CD14-positive monocyte (primary cell): Measurements from ENCODE around the gene PCDHB6. TPM values are rescaled to one million over a fixed set of nuclear protein-coding genes. Genes with fewer than 3 reads are reported as not detected.
"Not testable (repeated sequence)": the region's sequence is repeated elsewhere in the genome, so short reads cannot be mapped to it uniquely, and the experiment has no call there.

ENCODE experiments used
- DNase-seq, 3 donors: peaks; one replicate each; pipeline ENCODE4 v3.0.0-alpha.2; 2011 to 2022
- H2AFZ ChIP-seq: 2 replicates; pipeline ENCODE4 v1.6.0; 2012; ENCODE audit warnings: mild to moderate bottlenecking, low read depth, low read length, inconsistent platforms; ENCODE audit not compliant: insufficient read depth, poor library complexity, severe bottlenecking
- H3K27ac ChIP-seq, 2 donors: 1 replicate in 1 of 2; 2 replicates in 1 of 2; pipeline ENCODE4 v1.5.1; 2012 to 2013; ENCODE audit warnings: low read length in 2 of 2, control low read depth in 1 of 2, inconsistent platforms in 1 of 2, low read depth in 1 of 2, mild to moderate bottlenecking in 1 of 2
- H3K27me3 ChIP-seq, 2 donors: one replicate each; pipeline versions ENCODE4 v1.6.0 to v1.6.1; 2011 to 2013; ENCODE audit warnings: low read length in 2 of 2; ENCODE audit not compliant: control insufficient read depth in 2 of 2, insufficient read depth in 2 of 2
- H3K36me3 ChIP-seq, 2 donors: replicated peaks in 1 of 2; 1 replicate in 1 of 2; 2 replicates in 1 of 2; pipeline versions ENCODE4 v1.5.1 to v1.6.1; 2012 to 2013; ENCODE audit warnings: low read length in 2 of 2, control low read depth in 1 of 2, inconsistent platforms in 1 of 2, mild to moderate bottlenecking in 1 of 2; ENCODE audit not compliant: insufficient read depth in 2 of 2, control insufficient read depth in 1 of 2
- H3K4me1 ChIP-seq, 2 donors: 1 replicate in 1 of 2; 2 replicates in 1 of 2; pipeline versions ENCODE4 v1.5.1 to v1.6.1; 2012 to 2013; ENCODE audit warnings: low read length in 2 of 2, control low read depth in 1 of 2, inconsistent platforms in 1 of 2, mild to moderate bottlenecking in 1 of 2, moderate library complexity in 1 of 2; ENCODE audit not compliant: insufficient read depth in 2 of 2, control insufficient read depth in 1 of 2
- H3K4me2 ChIP-seq: replicated peaks from 2 replicates; pipeline ENCODE3; 2012; ENCODE audit warnings: low read length, moderate library complexity, mild to moderate bottlenecking; ENCODE audit not compliant: poor library complexity, severe bottlenecking; ENCODE audit errors: extremely low read depth
- H3K4me3 ChIP-seq, 3 experiments: fragments of 200-600 bp in 1 of 3; sonication (generic) in 1 of 3; replicated peaks in 1 of 3; 1 replicate in 2 of 3; 2 replicates in 1 of 3; pipeline ENCODE4 v1.5.1; 2011 to 2013; ENCODE audit warnings: low read length in 3 of 3, mild to moderate bottlenecking in 3 of 3, control low read depth in 2 of 3, low read depth in 2 of 3, inconsistent platforms in 1 of 3, moderate library complexity in 1 of 3
- H3K79me2 ChIP-seq: 2 replicates; pipeline ENCODE4 v1.6.0; 2012; ENCODE audit warnings: mild to moderate bottlenecking, control low read depth, inconsistent platforms, low read length, moderate library complexity; ENCODE audit not compliant: insufficient read depth
- H3K9ac ChIP-seq: 2 replicates; pipeline ENCODE4 v1.6.0; 2017; ENCODE audit warnings: low read length, mild to moderate bottlenecking; ENCODE audit not compliant: insufficient read depth, poor library complexity, severe bottlenecking
- H3K9me3 ChIP-seq, 2 donors: replicated peaks in 1 of 2; 1 replicate in 1 of 2; 2 replicates in 1 of 2; pipeline versions ENCODE4 v1.5.1 to v1.6.1; 2012 to 2013; ENCODE audit warnings: low read length in 2 of 2, control low read depth in 1 of 2; ENCODE audit not compliant: control insufficient read depth in 1 of 2, insufficient read depth in 1 of 2
- H4K20me1 ChIP-seq: 2 replicates; pipeline ENCODE4 v1.6.0; 2012; ENCODE audit warnings: mild to moderate bottlenecking, low read length, control low read depth, moderate library complexity; ENCODE audit not compliant: insufficient read depth
- H3K27ac Mint-ChIP-seq, 7 donors: one replicate each; pipeline ENCODE4 v1.8.0; 2020; ENCODE audit warnings: mild to moderate bottlenecking in 7 of 7, mixed read lengths in 7 of 7, moderate library complexity in 6 of 7, inconsistent platforms in 2 of 7
- H3K27me3 Mint-ChIP-seq, 3 donors: one replicate each; pipeline ENCODE4 v1.8.0; 2021 to 2022; ENCODE audit warnings: low read depth in 3 of 3, mild to moderate bottlenecking in 3 of 3, mixed read lengths in 3 of 3, moderate library complexity in 3 of 3, inconsistent platforms in 1 of 3
- H3K36me3 Mint-ChIP-seq, 2 donors: one replicate each; pipeline ENCODE4 v1.8.0; 2020; ENCODE audit warnings: mixed read lengths in 2 of 2, inconsistent platforms in 1 of 2, mild to moderate bottlenecking in 1 of 2
- H3K4me1 Mint-ChIP-seq: one replicate; pipeline ENCODE4 v1.8.0; 2020; ENCODE audit warnings: mild to moderate bottlenecking, mixed read lengths
- H3K4me3 Mint-ChIP-seq, 2 donors: one replicate each; pipeline ENCODE4 v1.8.0; 2020; ENCODE audit warnings: mild to moderate bottlenecking in 2 of 2, mixed read lengths in 2 of 2, moderate library complexity in 1 of 2
- H3K9me3 Mint-ChIP-seq, 7 donors: one replicate each; pipeline ENCODE4 v1.8.0; 2020 to 2022; ENCODE audit warnings: mixed read lengths in 7 of 7, mild to moderate bottlenecking in 6 of 7, moderate library complexity in 6 of 7, inconsistent platforms in 2 of 7
- WGBS: methylation state at CpG from one replicate; pipeline ENCODE4 v1.1.5; 2013; ENCODE audit warnings: missing lambda C conversion rate; ENCODE audit not compliant: insufficient coverage; 5-methylcytosine and 5-hydroxymethylcytosine counted together
- intact Hi-C, 2 donors: fragments of 100-400 bp; cut with micrococcal nuclease; formaldehyde crosslinking; loops; one replicate each; pipeline versions ENCODE4 v1.15.0 to v1.15.1; 2023
- polyA plus RNA-seq, 3 donors: library from polyadenylated mRNA; depleted of rRNA in 1 of 3; unstranded in 2 of 3; stranded (reverse) in 1 of 3; fragments of 300-500 nt in 2 of 3; fragments of >200 nt in 1 of 3; fragmentation: Illumina TruSeq in 2 of 3; gene quantifications; 1 replicate in 2 of 3; 2 replicates in 1 of 3; pipeline ENCODE4 v1.2.3, GENCODE V29; 2012 to 2021

Gene PCDHB6
- polyA plus RNA-seq, 3 donors, result not detected

GRCh38 chr5:141201646-141202045 lies 51.8 kb downstream of the PCDHB6 start:
- H3K27ac ChIP-seq, H3K36me3 Mint-ChIP-seq, intact Hi-C loops, H3K27me3 ChIP-seq, H3K4me1 Mint-ChIP-seq, H3K4me3 Mint-ChIP-seq, H3K4me3 ChIP-seq, DNase-seq, H3K4me2 ChIP-seq, H4K20me1 ChIP-seq, H3K4me1 ChIP-seq, H3K79me2 ChIP-seq, H3K9ac ChIP-seq, H3K36me3 ChIP-seq, H2AFZ ChIP-seq, H3K27ac Mint-ChIP-seq: not testable (repeated sequence)
- H3K9me3 Mint-ChIP-seq, result peaks cover 19 to 49% (median 38%) of the 10 kb centered on the region in 7 donors
- peaks cover 33 to 41% of the 10 kb centered on the region in 2 donors for H3K9me3 ChIP-seq
- 40% methylated on average over 30 of the region's 35 CpGs for WGBS
- peaks cover 12 to 22% (median 22%) of the 10 kb centered on the region in 3 donors for H3K27me3 Mint-ChIP-seq

Other genes starting within 250 kb of the PCDHB6 start
- not detected for gene PCDHAC1, start 223.8 kb upstream of the PCDHB6 start, polyA plus RNA-seq
- gene PCDHAC2, start 183.6 kb upstream of the PCDHB6 start, polyA plus RNA-seq, result not detected
- not detected for gene PCDHB1, start 98.7 kb upstream of the PCDHB6 start, polyA plus RNA-seq
- gene PCDHB2, start 55.4 kb upstream of the PCDHB6 start, polyA plus RNA-seq, result not detected
- gene PCDHB3, start 49.6 kb upstream of the PCDHB6 start, polyA plus RNA-seq, result not detected
- not detected for gene PCDHB4, start 28.2 kb upstream of the PCDHB6 start, polyA plus RNA-seq
- not detected for gene PCDHB5, start 14.9 kb upstream of the PCDHB6 start, polyA plus RNA-seq
- gene PCDHB7, start 22.6 kb downstream of the PCDHB6 start, polyA plus RNA-seq, result not detected
- gene PCDHB8, start 27.7 kb downstream of the PCDHB6 start, polyA plus RNA-seq, result not detected
- gene PCDHB16, start 32.3 kb downstream of the PCDHB6 start, polyA plus RNA-seq, result not detected
- not detected for gene PCDHB9, start 37.1 kb downstream of the PCDHB6 start, polyA plus RNA-seq
- gene PCDHB10, start 42.3 kb downstream of the PCDHB6 start, polyA plus RNA-seq, result not detected
- not detected for gene PCDHB11, start 49.6 kb downstream of the PCDHB6 start, polyA plus RNA-seq
- not detected for gene PCDHB12, start 58.7 kb downstream of the PCDHB6 start, polyA plus RNA-seq
- gene PCDHB13, start 63.9 kb downstream of the PCDHB6 start, polyA plus RNA-seq, result not detected
- gene PCDHB14, start 73.3 kb downstream of the PCDHB6 start, polyA plus RNA-seq, result not detected
- gene PCDHB15, start 95.3 kb downstream of the PCDHB6 start, polyA plus RNA-seq, result not detected
- gene SLC25A2, start 154.0 kb downstream of the PCDHB6 start, polyA plus RNA-seq, result not detected
- 10 to 100 TPM; 11.8 to 57.5 (median 52.7) TPM for gene TAF7, start 170.7 kb downstream of the PCDHB6 start, polyA plus RNA-seq
- not detected for gene PCDHGA1, start 180.5 kb downstream of the PCDHB6 start, polyA plus RNA-seq
- not detected for gene PCDHGA2, start 188.7 kb downstream of the PCDHB6 start, polyA plus RNA-seq
- not detected for gene PCDHGA3, start 193.8 kb downstream of the PCDHB6 start, polyA plus RNA-seq
- gene PCDHGB1, start 200.0 kb downstream of the PCDHB6 start, polyA plus RNA-seq, result not detected
- gene PCDHGA4, start 205.0 kb downstream of the PCDHB6 start, polyA plus RNA-seq, result under 1 TPM in 1 of 3 donors, not detected in 2; 0.03 TPM
- gene PCDHGB2, start 209.9 kb downstream of the PCDHB6 start, polyA plus RNA-seq, result under 1 TPM in 1 of 3 donors, not detected in 2; 0.01 TPM
- not detected for gene PCDHGA5, start 214.1 kb downstream of the PCDHB6 start, polyA plus RNA-seq
- gene PCDHGB3, start 220.2 kb downstream of the PCDHB6 start, polyA plus RNA-seq, result not detected
- not detected for gene PCDHGA6, start 223.8 kb downstream of the PCDHB6 start, polyA plus RNA-seq
- gene PCDHGA7, start 232.7 kb downstream of the PCDHB6 start, polyA plus RNA-seq, result not detected
- not detected for gene PCDHGB4, start 237.6 kb downstream of the PCDHB6 start, polyA plus RNA-seq
- not detected for gene PCDHGA8, start 242.6 kb downstream of the PCDHB6 start, polyA plus RNA-seq
- under 1 TPM in 2 of 3 donors, not detected in 1; 0.01 to 0.08 TPM for gene PCDHGB5, start 247.9 kb downstream of the PCDHB6 start, polyA plus RNA-seq